ENCODE results near the gene PAXX.

Gene PAXX

GRCh38 chr9:136982232-136983051, 9.8 kb upstream of the PAXX start, which contains the start of gene LCNL1:
TSS of gene LCNL1 (plus strand) at chr9:136982993. CDS start at chr9:136983587, 594 bp downstream.
- Histone ChIP-seq H3K36me3 (ENCODE audit: insufficient read depth) (no peaks in the 10 kb centered on the region), H3K27ac (no peak within 1 kb of the TSS), H2AFZ (ENCODE audit: low read depth) (no peak within 1 kb of the TSS), H3K27me3 (ENCODE audit: insufficient read depth, low read depth) (peaks cover 57% of the 10 kb centered on the region), H3K9ac (no peak within 1 kb of the TSS), H4K20me1 (ENCODE audit: insufficient read depth) (no peaks in the 10 kb centered on the region), H3K4me1 (ENCODE audit: low read depth, poor library complexity, severe bottlenecking) (no peaks in the 10 kb centered on the region), H3K79me2 (ENCODE audit: insufficient read depth, low read depth) (no peaks in the 10 kb centered on the region), H3K4me2 (no peak within 1 kb of the TSS), H3K4me3 (IDR thresholded peaks at IDR 0.05; ENCODE audit: insufficient read depth, low read depth, low read length) (no peak within 1 kb of the TSS)
- TF ChIP-seq, protein P1, sequence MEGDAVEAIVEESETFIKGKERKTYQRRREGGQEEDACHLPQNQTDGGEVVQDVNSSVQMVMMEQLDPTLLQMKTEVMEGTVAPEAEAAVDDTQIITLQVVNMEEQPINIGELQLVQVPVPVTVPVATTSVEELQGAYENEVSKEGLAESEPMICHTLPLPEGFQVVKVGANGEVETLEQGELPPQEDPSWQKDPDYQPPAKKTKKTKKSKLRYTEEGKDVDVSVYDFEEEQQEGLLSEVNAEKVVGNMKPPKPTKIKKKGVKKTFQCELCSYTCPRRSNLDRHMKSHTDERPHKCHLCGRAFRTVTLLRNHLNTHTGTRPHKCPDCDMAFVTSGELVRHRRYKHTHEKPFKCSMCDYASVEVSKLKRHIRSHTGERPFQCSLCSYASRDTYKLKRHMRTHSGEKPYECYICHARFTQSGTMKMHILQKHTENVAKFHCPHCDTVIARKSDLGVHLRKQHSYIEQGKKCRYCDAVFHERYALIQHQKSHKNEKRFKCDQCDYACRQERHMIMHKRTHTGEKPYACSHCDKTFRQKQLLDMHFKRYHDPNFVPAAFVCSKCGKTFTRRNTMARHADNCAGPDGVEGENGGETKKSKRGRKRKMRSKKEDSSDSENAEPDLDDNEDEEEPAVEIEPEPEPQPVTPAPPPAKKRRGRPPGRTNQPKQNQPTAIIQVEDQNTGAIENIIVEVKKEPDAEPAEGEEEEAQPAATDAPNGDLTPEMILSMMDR (conservative IDR thresholded peaks at IDR 0.05; ENCODE audit: low read depth, low read length) = no peak

GRCh38 chr9:136983167-136983566, 9.1 kb upstream of the PAXX start:
- Histone ChIP-seq H3K36me3 (ENCODE audit: insufficient read depth) (no peaks in the 10 kb centered on the region), H3K27ac (no peak overlapping the region), H3K79me2 (ENCODE audit: insufficient read depth, low read depth) (no peaks in the 10 kb centered on the region), H3K4me3 (IDR thresholded peaks at IDR 0.05; ENCODE audit: insufficient read depth, low read depth, low read length) (no peak overlapping the region), H3K4me1 (ENCODE audit: low read depth, poor library complexity, severe bottlenecking) (no peaks in the 10 kb centered on the region), H3K4me2 (no peak overlapping the region), H3K27me3 (ENCODE audit: insufficient read depth, low read depth) (peaks cover 65% of the 10 kb centered on the region), H2AFZ (ENCODE audit: low read depth) (no peak overlapping the region), H3K9ac (no peak overlapping the region), H4K20me1 (ENCODE audit: insufficient read depth) (no peaks in the 10 kb centered on the region)
- TF ChIP-seq, protein P1 (conservative IDR thresholded peaks at IDR 0.05; ENCODE audit: low read depth, low read length) = no peak

- Histone ChIP-seq H3K4me1 (ENCODE audit: low read depth, poor library complexity, severe bottlenecking) (no peaks in the 10 kb centered on the region), H3K4me2 (no peak overlapping the region)
These were observed 8.4 kb upstream of the PAXX start for GRCh38 chr9:136983656-136984314.

GRCh38 chr9:136984464-136985026, 7.7 kb upstream of the PAXX start:
- peaks cover 78% of the 10 kb centered on the region for H3K27me3 ChIP-seq (ENCODE audit: insufficient read depth, low read depth)
- H2AFZ ChIP-seq (ENCODE audit: low read depth) = no peak overlapping the region
- no peaks in the 10 kb centered on the region for H3K79me2 ChIP-seq (ENCODE audit: insufficient read depth, low read depth)
- H4K20me1 ChIP-seq (ENCODE audit: insufficient read depth) = no peaks in the 10 kb centered on the region
- no peak overlapping the region for H3K27ac ChIP-seq
- TF ChIP-seq, protein P1 (conservative IDR thresholded peaks at IDR 0.05; ENCODE audit: low read depth, low read length) = no peak
- H3K4me1 ChIP-seq (ENCODE audit: low read depth, poor library complexity, severe bottlenecking) = no peaks in the 10 kb centered on the region
- no peak overlapping the region for H3K4me2 ChIP-seq
- H3K4me3 ChIP-seq (IDR thresholded peaks at IDR 0.05; ENCODE audit: insufficient read depth, low read depth, low read length) = no peak overlapping the region
- H3K36me3 ChIP-seq (ENCODE audit: insufficient read depth) = no peaks in the 10 kb centered on the region
- no peak overlapping the region for H3K9ac ChIP-seq

More at GRCh38 chr9:136983656-136984314, 8.4 kb upstream of the PAXX start:
- H2AFZ ChIP-seq (ENCODE audit: low read depth) = no peak overlapping the region
- H3K79me2 ChIP-seq (ENCODE audit: insufficient read depth, low read depth) = no peaks in the 10 kb centered on the region
- H3K9ac ChIP-seq = no peak overlapping the region
- no peaks in the 10 kb centered on the region for H4K20me1 ChIP-seq (ENCODE audit: insufficient read depth)
- no peaks in the 10 kb centered on the region for H3K36me3 ChIP-seq (ENCODE audit: insufficient read depth)
- H3K4me3 ChIP-seq (IDR thresholded peaks at IDR 0.05; ENCODE audit: insufficient read depth, low read depth, low read length) = no peak overlapping the region
- H3K27me3 ChIP-seq (ENCODE audit: insufficient read depth, low read depth) = peaks cover 71% of the 10 kb centered on the region
- TF ChIP-seq, protein P1 (conservative IDR thresholded peaks at IDR 0.05; ENCODE audit: low read depth, low read length) = no peak
- H3K27ac ChIP-seq = no peak overlapping the region
